ENCODE measurements around the gene HOXB1. TPM values are rescaled to one million over a fixed set of nuclear protein-coding genes. Genes with fewer than 3 reads are reported as not detected.

Gene HOXB1
- total RNA-seq, 4 donors from 2014 or later: not detected

DNA sequence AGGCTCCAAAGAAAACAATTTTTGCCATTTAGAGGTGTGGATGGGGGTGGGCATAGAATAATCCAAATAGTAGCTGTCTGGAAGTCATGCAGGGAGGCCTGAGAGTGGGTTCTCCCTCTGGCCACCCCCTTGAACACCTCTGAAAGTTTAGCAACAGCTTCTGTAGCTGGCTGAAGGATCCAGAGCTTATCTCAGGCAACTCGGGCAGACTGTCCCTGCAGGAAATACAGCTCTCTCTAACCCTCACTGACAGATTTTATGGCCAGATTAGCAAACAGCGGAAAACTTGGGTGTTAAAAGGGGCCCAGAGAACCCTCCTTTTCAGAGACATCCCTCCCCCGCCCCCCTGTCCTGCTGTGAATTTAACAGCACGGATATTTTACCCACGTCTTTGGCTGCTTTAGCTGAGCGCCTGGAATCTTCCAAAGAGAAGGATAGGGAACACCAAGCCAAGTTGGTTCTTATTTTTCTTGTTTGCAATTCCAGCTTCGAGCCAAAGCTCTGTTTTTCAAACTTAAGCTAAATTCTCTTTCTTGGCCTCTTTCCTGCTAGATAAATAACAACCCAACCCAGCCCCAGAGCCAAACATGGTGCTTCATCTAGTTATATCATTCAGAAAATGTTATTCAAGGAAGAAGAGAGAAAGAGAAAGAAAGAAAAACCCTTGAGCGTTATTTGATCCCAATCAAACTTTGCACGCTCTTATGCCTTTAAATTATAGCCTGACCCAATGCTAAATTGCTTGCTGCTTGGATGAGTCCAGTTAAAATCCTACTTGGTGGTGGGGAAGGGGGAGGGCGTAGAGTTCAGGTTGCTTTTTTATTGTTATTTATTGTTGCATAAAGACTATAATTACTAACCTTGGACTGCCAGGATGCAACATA, 16.4 kb upstream of the HOXB1 start:
- ATAC-seq: no peak
- TF ChIP-seq POLR2AphosphoS5 (IDR thresholded peaks at IDR 0.05) (peak; percentile 59), POLR2A (IDR thresholded peaks at IDR 0.05) (no peak), EP300 (IDR thresholded peaks at IDR 0.05) (no peak)
- TF ChIP-seq, protein P1, sequence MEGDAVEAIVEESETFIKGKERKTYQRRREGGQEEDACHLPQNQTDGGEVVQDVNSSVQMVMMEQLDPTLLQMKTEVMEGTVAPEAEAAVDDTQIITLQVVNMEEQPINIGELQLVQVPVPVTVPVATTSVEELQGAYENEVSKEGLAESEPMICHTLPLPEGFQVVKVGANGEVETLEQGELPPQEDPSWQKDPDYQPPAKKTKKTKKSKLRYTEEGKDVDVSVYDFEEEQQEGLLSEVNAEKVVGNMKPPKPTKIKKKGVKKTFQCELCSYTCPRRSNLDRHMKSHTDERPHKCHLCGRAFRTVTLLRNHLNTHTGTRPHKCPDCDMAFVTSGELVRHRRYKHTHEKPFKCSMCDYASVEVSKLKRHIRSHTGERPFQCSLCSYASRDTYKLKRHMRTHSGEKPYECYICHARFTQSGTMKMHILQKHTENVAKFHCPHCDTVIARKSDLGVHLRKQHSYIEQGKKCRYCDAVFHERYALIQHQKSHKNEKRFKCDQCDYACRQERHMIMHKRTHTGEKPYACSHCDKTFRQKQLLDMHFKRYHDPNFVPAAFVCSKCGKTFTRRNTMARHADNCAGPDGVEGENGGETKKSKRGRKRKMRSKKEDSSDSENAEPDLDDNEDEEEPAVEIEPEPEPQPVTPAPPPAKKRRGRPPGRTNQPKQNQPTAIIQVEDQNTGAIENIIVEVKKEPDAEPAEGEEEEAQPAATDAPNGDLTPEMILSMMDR (IDR thresholded peaks at IDR 0.05): no peak

GRCh38 chr17:48546137-48546923, 15.5 kb upstream of the HOXB1 start:
- no peak for ATAC-seq
- no peaks in the 10 kb centered on the region for H3K9me3 ChIP-seq
- H3K27ac ChIP-seq: peak overlapping the region; percentile 90 to 98 (median 96)
- H3K36me3 ChIP-seq: peaks cover 0 to 19% of the 10 kb centered on the region in 2 donors
- WGBS, 2 donors (ENCODE audit: low coverage in 1 of 2): 19 to 20% methylated on average over 4 to 10 of the region's 10 CpGs
- TF ChIP-seq POLR2A (IDR thresholded peaks at IDR 0.05) (no peak), EP300 (IDR thresholded peaks at IDR 0.05) (no peak), POLR2AphosphoS5 (IDR thresholded peaks at IDR 0.05) (no peak)
- TF ChIP-seq, protein P1 (IDR thresholded peaks at IDR 0.05): no peak
- peak overlapping the region; percentile 31 to 38 for H3K4me3 ChIP-seq
- H3K27me3 ChIP-seq: no peaks in the 10 kb centered on the region
- peaks cover 11 to 70% (median 41%) of the 10 kb centered on the region in 3 donors for H3K4me1 ChIP-seq

More for the DNA sequence above, 16.4 kb upstream of the HOXB1 start:
- 6 to 8% methylated on average over 7 to 9 of the region's 10 CpGs for WGBS, 2 donors (ENCODE audit: low coverage in 1 of 2)
- peak overlapping the region; percentile 31 to 38 for H3K4me3 ChIP-seq
- peaks cover 11 to 77% (median 41%) of the 10 kb centered on the region in 3 donors for H3K4me1 ChIP-seq
- H3K9me3 ChIP-seq: no peaks in the 10 kb centered on the region
- no peaks in the 10 kb centered on the region for H3K27me3 ChIP-seq
- peak overlapping the region; percentile 90 to 98 (median 96) for H3K27ac ChIP-seq
- peaks cover 0 to 27% of the 10 kb centered on the region in 2 donors for H3K36me3 ChIP-seq

DNA sequence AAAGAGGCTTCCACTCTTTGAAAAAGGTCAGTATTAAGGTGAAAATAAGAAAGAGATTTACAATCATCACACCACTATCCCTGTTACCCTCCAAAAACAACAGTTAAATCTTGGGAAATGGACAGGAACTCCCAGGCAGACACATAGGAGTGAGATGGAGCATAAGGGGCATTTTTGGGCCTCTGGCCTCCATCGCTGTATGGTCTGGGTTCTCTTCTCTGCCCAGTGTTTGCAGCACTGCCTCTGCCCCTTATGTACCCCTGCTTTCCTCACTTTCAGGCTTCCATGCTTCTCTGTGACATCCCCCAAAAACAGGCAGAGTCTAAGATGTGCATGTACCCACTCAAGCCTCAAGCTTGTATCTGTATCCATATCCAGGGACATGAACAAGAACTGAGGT, 14.7 kb upstream of the HOXB1 start:
- TF ChIP-seq, protein P1 (IDR thresholded peaks at IDR 0.05): no peak
- no peak for TF ChIP-seq EP300 (IDR thresholded peaks at IDR 0.05)
- TF ChIP-seq POLR2A (IDR thresholded peaks at IDR 0.05): no peak
- TF ChIP-seq POLR2AphosphoS5 (IDR thresholded peaks at IDR 0.05): no peak
- ATAC-seq: no peak
- 100% methylated on average over 1 of the region's 1 CpG; no CpG with 5 or more reads in 1 of the 2 donors for WGBS, 2 donors (ENCODE audit: low coverage in 1 of 2)
- Histone ChIP-seq H3K4me3 (no peak overlapping the region), H3K4me1 (peaks cover 11 to 70% (median 44%) of the 10 kb centered on the region in 3 donors), H3K9me3 (no peaks in the 10 kb centered on the region), H3K36me3 (peaks cover 0 to 14% of the 10 kb centered on the region in 2 donors), H3K27ac (peak overlapping the region; percentile 90 to 98 (median 96)), H3K27me3 (no peaks in the 10 kb centered on the region)

- Histone ChIP-seq H3K27me3 (no peaks in the 10 kb centered on the region), H3K9me3 (no peaks in the 10 kb centered on the region), H3K4me3 (peak within 1 kb of the TSS; percentile 73 to 81), H3K27ac (peak within 1 kb of the TSS; percentile 90 to 98 (median 96)), H3K36me3 (peaks cover 0 to 9% of the 10 kb centered on the region in 2 donors), H3K4me1 (peaks cover 11 to 70% (median 42%) of the 10 kb centered on the region in 3 donors)
- no peak for ATAC-seq
- TF ChIP-seq, protein P1 (IDR thresholded peaks at IDR 0.05): no peak
- TF ChIP-seq POLR2AphosphoS5 (IDR thresholded peaks at IDR 0.05) (no peak), EP300 (IDR thresholded peaks at IDR 0.05) (no peak)
- WGBS, 2 donors (ENCODE audit: low coverage in 1 of 2): 20 to 23% methylated on average over 2 to 5 of the region's 12 CpGs
These were observed 14.2 kb upstream of the HOXB1 start, which contains the start of gene HOXB2 for GRCh38 chr17:48545022-48545375. HOXB2 (minus strand) TSS chr17:48545109; CDS start chr17:48544911, 198 bp downstream.
